H9 (cell line): ENCODE measurements around the gene RADIL. TPM values are rescaled to one million over a fixed set of nuclear protein-coding genes. Genes with fewer than 3 reads are reported as not detected.

Experiments
- DNase-seq: peaks from one replicate; pipeline ENCODE4 v3.0.0-alpha.2; 2017
- H2AFZ ChIP-seq: one replicate; pipeline ENCODE4 v1.6.1; 2013; ENCODE audit warnings: mild to moderate bottlenecking, low read length, control low read depth, moderate library complexity
- H2AK5ac ChIP-seq: 2 replicates; pipeline ENCODE4 v1.6.1; 2013; ENCODE audit warnings: low read length, control low read depth, mixed read lengths; ENCODE audit not compliant: insufficient read length
- H2BK120ac ChIP-seq: one replicate; pipeline ENCODE4 v1.6.1; 2013; ENCODE audit warnings: low read depth, mild to moderate bottlenecking, low read length, control low read depth, inconsistent platforms; ENCODE audit not compliant: poor library complexity, severe bottlenecking
- H2BK12ac ChIP-seq: 2 replicates; pipeline ENCODE4 v1.6.1; 2013; ENCODE audit warnings: low read length, control low read depth, mixed read lengths, low read depth; ENCODE audit not compliant: insufficient read length
- H2BK15ac ChIP-seq: 2 replicates; pipeline ENCODE4 v1.6.1; 2013; ENCODE audit warnings: low read depth, low read length, control low read depth
- H2BK20ac ChIP-seq: one replicate; pipeline ENCODE4 v1.6.1; 2013; ENCODE audit warnings: low read depth, mild to moderate bottlenecking, low read length, control low read depth, inconsistent platforms; ENCODE audit not compliant: poor library complexity, severe bottlenecking
- H2BK5ac ChIP-seq: 2 replicates; pipeline ENCODE4 v1.6.1; 2013; ENCODE audit warnings: low read length, control low read depth, mixed read lengths; ENCODE audit not compliant: insufficient read length
- H3K14ac ChIP-seq: 2 replicates; pipeline ENCODE4 v1.6.1; 2013; ENCODE audit warnings: low read length, control low read depth; ENCODE audit not compliant: insufficient read depth
- H3K18ac ChIP-seq: 2 replicates; pipeline ENCODE4 v1.6.1; 2013; ENCODE audit warnings: low read depth, mild to moderate bottlenecking, mixed read lengths, low read length, control low read depth; ENCODE audit not compliant: insufficient read length
- H3K23ac ChIP-seq: 2 replicates; pipeline ENCODE4 v1.6.1; 2013; ENCODE audit warnings: low read length, control low read depth, mixed read lengths, low read depth; ENCODE audit not compliant: insufficient read length
- H3K23me2 ChIP-seq: 2 replicates; pipeline ENCODE4 v1.6.1; 2013; ENCODE audit warnings: low read depth, mild to moderate bottlenecking, mixed read lengths, low read length, control low read depth; ENCODE audit not compliant: insufficient read length, poor library complexity, severe bottlenecking
- H3K27ac ChIP-seq: 2 replicates; pipeline ENCODE4 v1.5.1; 2013; ENCODE audit warnings: low read length, control low read depth, mixed read lengths, low read depth; ENCODE audit not compliant: insufficient read length
- H3K27me3 ChIP-seq: 2 replicates; pipeline ENCODE4 v1.6.1; 2013; ENCODE audit warnings: low read length, control low read depth, inconsistent platforms; ENCODE audit not compliant: insufficient read depth
- H3K4ac ChIP-seq: 2 replicates; pipeline ENCODE4 v1.6.1; 2013; ENCODE audit warnings: low read depth, mild to moderate bottlenecking, control low read depth, inconsistent platforms, low read length, moderate library complexity
- H3K4me1 ChIP-seq: 2 replicates; pipeline ENCODE4 v1.6.1; 2013; ENCODE audit warnings: low read length, control low read depth, inconsistent platforms; ENCODE audit not compliant: insufficient read depth
- H3K4me2 ChIP-seq: 2 replicates; pipeline ENCODE4 v1.6.1; 2013; ENCODE audit warnings: low read length, control low read depth, mixed read lengths; ENCODE audit not compliant: insufficient read length, insufficient read depth
- H3K56ac ChIP-seq: 2 replicates; pipeline ENCODE4 v1.6.1; 2013; ENCODE audit warnings: low read depth, mild to moderate bottlenecking, mixed read lengths, low read length, control low read depth; ENCODE audit not compliant: insufficient read length
- H3K79me1 ChIP-seq: 2 replicates; pipeline ENCODE4 v1.6.1; 2013; ENCODE audit warnings: low read depth, mild to moderate bottlenecking, moderate library complexity, low read length, control low read depth, inconsistent platforms; ENCODE audit not compliant: insufficient read depth, poor library complexity, severe bottlenecking
- H3K79me2 ChIP-seq: 2 replicates; pipeline ENCODE4 v1.6.1; 2013; ENCODE audit warnings: low read length, control low read depth, inconsistent platforms; ENCODE audit not compliant: insufficient read depth
- H3K9ac ChIP-seq: 2 replicates; pipeline ENCODE4 v1.6.1; 2013; ENCODE audit warnings: low read length, control low read depth, mixed read lengths; ENCODE audit not compliant: insufficient read length; ENCODE audit errors: extremely low read depth
- H3K9me3 ChIP-seq: one replicate; pipeline ENCODE4 v1.6.1; 2013; ENCODE audit warnings: low read depth, low read length, inconsistent platforms; ENCODE audit not compliant: control insufficient read depth
- H3T11ph ChIP-seq: one replicate; pipeline ENCODE4 v1.6.1; 2013; ENCODE audit warnings: mild to moderate bottlenecking, low read length, control low read depth, inconsistent platforms
- H4K20me1 ChIP-seq: one replicate; pipeline ENCODE4 v1.6.1; 2013; ENCODE audit not compliant: control insufficient read depth, insufficient read length, insufficient read depth
- H4K5ac ChIP-seq: 2 replicates; pipeline ENCODE4 v1.6.1; 2013; ENCODE audit warnings: low read depth, mild to moderate bottlenecking, mixed read lengths, low read length, control low read depth; ENCODE audit not compliant: insufficient read length
- H4K8ac ChIP-seq: replicated peaks from 2 replicates; pipeline ENCODE4 v1.6.1; 2013; ENCODE audit warnings: low read length, control low read depth, mixed read lengths, low read depth; ENCODE audit not compliant: insufficient read length
- H4K91ac ChIP-seq: 2 replicates; pipeline ENCODE4 v1.6.1; 2013; ENCODE audit warnings: low read depth, mild to moderate bottlenecking, moderate library complexity, mixed read lengths, low read length, control low read depth; ENCODE audit not compliant: insufficient read length
- H3K27ac Mint-ChIP-seq, 3 experiments: 2 replicates in 2 of 3; 3 replicates in 1 of 3; pipeline ENCODE4 v1.8.0; 2020 to 2021; ENCODE audit warnings: mixed read lengths in 3 of 3, mild to moderate bottlenecking in 1 of 3, moderate library complexity in 1 of 3
- H3K27me3 Mint-ChIP-seq: 2 replicates; pipeline ENCODE4 v1.8.0; 2021; ENCODE audit warnings: low read depth, mild to moderate bottlenecking, moderate library complexity, mixed read lengths
- H3K36me3 Mint-ChIP-seq, 3 experiments: 2 replicates in 2 of 3; 3 replicates in 1 of 3; pipeline ENCODE4 v1.8.0; 2020 to 2021; ENCODE audit warnings: low read depth in 3 of 3, mixed read lengths in 3 of 3; ENCODE audit not compliant: insufficient read depth in 1 of 3
- H3K4me1 Mint-ChIP-seq, 2 experiments: 2 replicates each; pipeline ENCODE4 v1.8.0; 2020; ENCODE audit warnings: mixed read lengths in 2 of 2
- H3K4me3 Mint-ChIP-seq, 2 experiments: 2 replicates in 1 of 2; 3 replicates in 1 of 2; pipeline ENCODE4 v1.8.0; 2020 to 2021; ENCODE audit warnings: mild to moderate bottlenecking in 2 of 2, mixed read lengths in 2 of 2, moderate library complexity in 1 of 2
- H3K9me3 Mint-ChIP-seq, 2 experiments: 2 replicates in 1 of 2; 3 replicates in 1 of 2; pipeline ENCODE4 v1.8.0; 2020; ENCODE audit warnings: mild to moderate bottlenecking in 2 of 2, mixed read lengths in 2 of 2, moderate library complexity in 1 of 2
- whole genome bisulfite sequencing: extraction: QIAGEN DNeasy Blood & Tissue Kit; methylation state at CpG from one replicate; pipeline ENCODE4 v1.1.7; 2013; ENCODE audit warnings: missing lambda C conversion rate, low lambda C conversion rate, mixed read lengths; ENCODE audit not compliant: insufficient read length; ENCODE audit errors: extremely low coverage; 5-methylcytosine and 5-hydroxymethylcytosine counted together
- total RNA-seq: library from RNA; stranded (reverse); gene quantifications from 2 replicates; pipeline ENCODE4 v1.2.1, GENCODE V29; 2021
- TF ChIP-seq, protein P1 (sequence below): fragments of 200-600 bp; sonication (generic); conservative IDR thresholded peaks from 3 replicates; pipeline ENCODE4 v1.8.0; 2021; ENCODE audit warnings: antibody characterized with exemption, mild to moderate bottlenecking

Gene RADIL
- total RNA-seq, 1 experiment from 2014 or later: 4.7 TPM

DNA sequence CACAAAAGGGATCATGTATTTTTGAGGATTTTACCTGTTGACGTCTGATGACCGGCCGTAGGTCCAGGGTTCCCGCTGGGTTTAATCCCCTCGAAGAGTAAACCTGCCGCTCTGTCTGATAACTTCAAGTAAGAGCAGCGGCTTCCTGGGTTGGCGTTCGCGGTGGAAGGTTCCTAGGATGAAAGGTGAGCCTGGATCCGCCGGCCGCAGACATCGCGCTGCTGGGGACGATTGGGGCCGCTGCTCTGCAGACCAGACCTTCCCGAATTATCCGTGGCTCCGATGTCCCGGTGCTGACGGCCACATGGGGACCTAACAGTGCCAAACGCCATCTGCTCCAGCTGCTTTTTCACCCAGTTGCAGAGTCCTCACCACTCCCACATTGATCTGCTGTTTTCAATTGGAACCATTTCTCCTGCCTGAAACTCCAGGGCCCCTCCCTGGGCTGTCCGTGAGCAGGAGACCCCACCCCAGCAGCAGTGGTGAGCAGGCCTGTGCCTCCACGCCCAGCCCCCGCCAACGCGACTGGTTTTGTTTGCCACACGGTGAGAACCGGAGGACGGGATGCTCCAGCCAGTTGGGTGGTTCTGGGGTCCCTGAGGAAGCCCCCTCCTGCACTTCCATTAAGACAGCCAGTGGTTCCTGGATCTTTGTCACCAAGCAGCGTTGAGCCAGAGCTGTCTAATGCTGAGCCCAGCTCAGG is 120.3 kb downstream of the RADIL start:
- no peak overlapping the region for H4K5ac ChIP-seq
- H3K9me3 Mint-ChIP-seq: no peaks in the 10 kb centered on the region

More for the DNA sequence above, 120.3 kb downstream of the RADIL start:
- H3K14ac ChIP-seq: no peak overlapping the region
- no peak overlapping the region for H4K91ac ChIP-seq
- no peak overlapping the region for H2BK5ac ChIP-seq
- H2BK120ac ChIP-seq: no peak overlapping the region
- no peaks in the 10 kb centered on the region for H3K9me3 ChIP-seq
- H2BK12ac ChIP-seq: no peak overlapping the region
- H3K4me1 ChIP-seq: no peaks in the 10 kb centered on the region
- TF ChIP-seq, protein P1, sequence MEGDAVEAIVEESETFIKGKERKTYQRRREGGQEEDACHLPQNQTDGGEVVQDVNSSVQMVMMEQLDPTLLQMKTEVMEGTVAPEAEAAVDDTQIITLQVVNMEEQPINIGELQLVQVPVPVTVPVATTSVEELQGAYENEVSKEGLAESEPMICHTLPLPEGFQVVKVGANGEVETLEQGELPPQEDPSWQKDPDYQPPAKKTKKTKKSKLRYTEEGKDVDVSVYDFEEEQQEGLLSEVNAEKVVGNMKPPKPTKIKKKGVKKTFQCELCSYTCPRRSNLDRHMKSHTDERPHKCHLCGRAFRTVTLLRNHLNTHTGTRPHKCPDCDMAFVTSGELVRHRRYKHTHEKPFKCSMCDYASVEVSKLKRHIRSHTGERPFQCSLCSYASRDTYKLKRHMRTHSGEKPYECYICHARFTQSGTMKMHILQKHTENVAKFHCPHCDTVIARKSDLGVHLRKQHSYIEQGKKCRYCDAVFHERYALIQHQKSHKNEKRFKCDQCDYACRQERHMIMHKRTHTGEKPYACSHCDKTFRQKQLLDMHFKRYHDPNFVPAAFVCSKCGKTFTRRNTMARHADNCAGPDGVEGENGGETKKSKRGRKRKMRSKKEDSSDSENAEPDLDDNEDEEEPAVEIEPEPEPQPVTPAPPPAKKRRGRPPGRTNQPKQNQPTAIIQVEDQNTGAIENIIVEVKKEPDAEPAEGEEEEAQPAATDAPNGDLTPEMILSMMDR: no peak
- H3K79me1 ChIP-seq: no peaks in the 10 kb centered on the region
- no peak overlapping the region for H2AFZ ChIP-seq
- H3K27me3 ChIP-seq: no peaks in the 10 kb centered on the region
- H3K79me2 ChIP-seq: no peaks in the 10 kb centered on the region
- no peaks in the 10 kb centered on the region for H3K27me3 Mint-ChIP-seq
- H4K20me1 ChIP-seq: no peaks in the 10 kb centered on the region
- H3T11ph ChIP-seq: no peak overlapping the region
- no peak overlapping the region for H3K4me3 Mint-ChIP-seq
- H3K23me2 ChIP-seq: no peaks in the 10 kb centered on the region
- H3K23ac ChIP-seq: no peak overlapping the region
- H3K36me3 Mint-ChIP-seq: peaks cover 9 to 11% (median 10%) of the 10 kb centered on the region in 3 experiments; a peak in 6 of 7 replicates
- H3K27ac ChIP-seq: no peak overlapping the region
- no peak overlapping the region for H2AK5ac ChIP-seq
- no peak overlapping the region for H2BK15ac ChIP-seq
- no peak overlapping the region for H3K18ac ChIP-seq
- no peak overlapping the region for H4K8ac ChIP-seq
- H3K27ac Mint-ChIP-seq: no peak overlapping the region; a peak in 1 of 7 replicates
- no peak overlapping the region for H3K4ac ChIP-seq
- no peak overlapping the region for H2BK20ac ChIP-seq
- no peak for DNase-seq
- no CpG with 5 or more reads among the region's 32 CpGs for WGBS
- no peak overlapping the region for H3K4me2 ChIP-seq
- no peak overlapping the region for H3K56ac ChIP-seq
- no peaks in the 10 kb centered on the region for H3K4me1 Mint-ChIP-seq
- no peak overlapping the region for H3K9ac ChIP-seq
